ENCODE measurements around the gene PNPLA7. TPM values are rescaled to one million over a fixed set of nuclear protein-coding genes. Genes with fewer than 3 reads are reported as not detected.

PNPLA7 gene
- total RNA-seq, 4 donors from 2014 or later: 4.5 to 10.5 (median 9.4) TPM

DNA sequence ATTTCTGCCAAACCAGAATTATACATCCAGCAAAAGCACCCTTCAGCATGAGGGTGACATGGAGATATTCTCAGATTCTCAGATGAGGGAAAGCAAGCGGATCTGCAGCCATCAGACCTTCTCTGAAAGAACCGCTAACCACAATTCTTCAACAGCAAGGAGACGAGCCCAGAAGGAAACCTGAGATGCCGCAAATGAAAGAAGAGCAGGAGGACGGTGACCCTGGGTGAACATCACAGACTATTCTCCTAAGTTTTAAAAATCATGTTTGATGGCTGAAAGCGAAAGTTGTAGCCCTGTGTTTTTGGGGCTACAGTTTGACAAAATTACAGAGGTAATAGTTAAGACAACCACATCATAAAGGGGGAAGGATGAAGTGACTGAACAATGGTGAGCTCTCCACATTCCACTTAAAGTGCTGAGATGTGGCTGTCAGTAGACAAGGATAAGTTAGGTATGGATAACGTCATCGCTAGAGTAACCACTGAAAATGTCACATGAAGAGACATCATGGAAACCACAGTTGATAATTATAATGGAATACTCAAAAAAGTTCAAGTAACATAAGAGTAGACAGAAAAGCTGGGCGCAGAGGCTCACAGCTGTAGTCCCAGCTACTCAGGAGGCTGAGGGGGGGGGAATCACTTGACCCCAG lies 59.5 kb downstream of the PNPLA7 start:
- intact Hi-C loops (cut with DNase I; ENCODE audit: low total_unique reads): no loop called here
- DNase-seq: no peak
- H3K27ac ChIP-seq: no peak overlapping the region
- no peaks in the 10 kb centered on the region for H3K4me1 ChIP-seq
- ATAC-seq: no peak
- H3K36me3 ChIP-seq: peaks cover 0 to 19% of the 10 kb centered on the region in 2 donors
- H3K27me3 ChIP-seq: no peaks in the 10 kb centered on the region
- in situ Hi-C loops (cut with MboI; ENCODE audit: low sequenced_read_pairs in 4 of 4): no loop called here
- TF ChIP-seq, protein P1, sequence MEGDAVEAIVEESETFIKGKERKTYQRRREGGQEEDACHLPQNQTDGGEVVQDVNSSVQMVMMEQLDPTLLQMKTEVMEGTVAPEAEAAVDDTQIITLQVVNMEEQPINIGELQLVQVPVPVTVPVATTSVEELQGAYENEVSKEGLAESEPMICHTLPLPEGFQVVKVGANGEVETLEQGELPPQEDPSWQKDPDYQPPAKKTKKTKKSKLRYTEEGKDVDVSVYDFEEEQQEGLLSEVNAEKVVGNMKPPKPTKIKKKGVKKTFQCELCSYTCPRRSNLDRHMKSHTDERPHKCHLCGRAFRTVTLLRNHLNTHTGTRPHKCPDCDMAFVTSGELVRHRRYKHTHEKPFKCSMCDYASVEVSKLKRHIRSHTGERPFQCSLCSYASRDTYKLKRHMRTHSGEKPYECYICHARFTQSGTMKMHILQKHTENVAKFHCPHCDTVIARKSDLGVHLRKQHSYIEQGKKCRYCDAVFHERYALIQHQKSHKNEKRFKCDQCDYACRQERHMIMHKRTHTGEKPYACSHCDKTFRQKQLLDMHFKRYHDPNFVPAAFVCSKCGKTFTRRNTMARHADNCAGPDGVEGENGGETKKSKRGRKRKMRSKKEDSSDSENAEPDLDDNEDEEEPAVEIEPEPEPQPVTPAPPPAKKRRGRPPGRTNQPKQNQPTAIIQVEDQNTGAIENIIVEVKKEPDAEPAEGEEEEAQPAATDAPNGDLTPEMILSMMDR (IDR thresholded peaks at IDR 0.05 in 4 of 5, conservative IDR thresholded peaks at IDR 0.05 in 1 of 5): no peak
- no peak for TF ChIP-seq POLR2A (IDR thresholded peaks at IDR 0.05)
- H3K9me3 ChIP-seq: no peaks in the 10 kb centered on the region
- H3K4me3 ChIP-seq: no peak overlapping the region

GRCh38 chr9:137488906-137489305 lies 61.3 kb downstream of the PNPLA7 start:
- Histone ChIP-seq H3K27ac (no peak overlapping the region), H3K27me3 (no peaks in the 10 kb centered on the region), H3K4me1 (no peaks in the 10 kb centered on the region), H3K36me3 (peaks cover 0 to 19% of the 10 kb centered on the region in 2 donors), H3K4me3 (no peak overlapping the region), H3K9me3 (no peaks in the 10 kb centered on the region)
- in situ Hi-C loops (cut with MboI; ENCODE audit: low sequenced_read_pairs in 4 of 4): no loop called here
- TF ChIP-seq, protein P1 (IDR thresholded peaks at IDR 0.05 in 4 of 5, conservative IDR thresholded peaks at IDR 0.05 in 1 of 5): no peak
- TF ChIP-seq POLR2A (IDR thresholded peaks at IDR 0.05): no peak
- ATAC-seq (no peak), DNase-seq (no peak)
- intact Hi-C loops (cut with DNase I; ENCODE audit: low total_unique reads): no loop called here

GRCh38 chr9:137488327-137488653 lies 61.9 kb downstream of the PNPLA7 start:
- TF ChIP-seq, protein P1 (IDR thresholded peaks at IDR 0.05 in 4 of 5, conservative IDR thresholded peaks at IDR 0.05 in 1 of 5): no peak
- TF ChIP-seq POLR2A (IDR thresholded peaks at IDR 0.05): no peak
- ATAC-seq: no peak
- in situ Hi-C loops (cut with MboI; ENCODE audit: low sequenced_read_pairs in 4 of 4): no loop called here
- H3K4me1 ChIP-seq: no peaks in the 10 kb centered on the region
- peaks cover 0 to 19% of the 10 kb centered on the region in 2 donors for H3K36me3 ChIP-seq
- intact Hi-C loops (cut with DNase I; ENCODE audit: low total_unique reads): no loop called here
- DNase-seq: no peak
- no peaks in the 10 kb centered on the region for H3K27me3 ChIP-seq
- H3K27ac ChIP-seq: no peak overlapping the region
- H3K4me3 ChIP-seq: no peak overlapping the region
- no peaks in the 10 kb centered on the region for H3K9me3 ChIP-seq

DNA sequence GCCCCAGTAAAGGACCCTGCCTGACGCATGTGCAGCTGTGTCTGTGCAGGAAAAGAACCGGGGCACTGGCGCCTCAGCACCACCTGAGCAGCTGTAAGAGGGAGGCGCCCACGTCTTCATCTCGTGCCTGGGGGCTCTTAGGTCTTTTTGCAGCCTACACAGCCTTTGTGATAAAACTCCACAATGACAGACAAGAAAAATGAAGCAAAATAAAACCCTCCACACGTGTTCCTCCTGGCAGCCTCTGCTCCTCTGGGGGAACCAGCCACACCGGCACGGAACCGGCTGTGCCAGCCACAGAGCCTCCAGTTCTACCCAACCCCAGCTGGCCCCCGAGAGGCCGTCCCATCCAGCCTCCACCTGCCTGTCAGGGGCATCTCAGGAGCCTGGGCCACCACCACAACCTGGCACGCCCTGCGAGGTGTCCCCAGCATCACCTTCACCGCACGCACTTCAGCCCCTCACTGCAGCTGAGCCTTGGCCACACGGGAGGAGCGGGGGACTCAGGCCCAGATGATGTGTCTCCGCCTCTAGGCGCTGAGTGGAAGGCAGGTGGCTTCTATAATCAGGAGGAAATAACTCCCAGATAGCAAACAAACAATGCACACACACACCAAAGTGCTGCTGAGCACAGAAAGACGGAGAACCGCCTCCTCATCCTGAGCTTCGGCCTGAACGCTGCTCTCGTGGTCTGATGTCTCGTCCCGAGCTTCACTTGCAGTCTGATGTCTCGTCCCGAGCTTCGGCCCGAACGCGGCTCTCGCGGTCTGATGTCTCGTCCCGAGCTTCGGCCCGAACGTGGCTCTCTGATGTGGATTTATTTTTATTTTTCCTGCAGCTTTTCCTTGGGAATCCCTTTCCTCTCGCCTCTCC lies 62.5 kb downstream of the PNPLA7 start:
- intact Hi-C loops (cut with DNase I; ENCODE audit: low total_unique reads): no loop called here
- Histone ChIP-seq H3K9me3 (no peaks in the 10 kb centered on the region), H3K4me1 (no peaks in the 10 kb centered on the region), H3K27ac (no peak overlapping the region), H3K27me3 (no peaks in the 10 kb centered on the region), H3K36me3 (peaks cover 0 to 19% of the 10 kb centered on the region in 2 donors), H3K4me3 (no peak overlapping the region)
- ATAC-seq: no peak
- no peak for DNase-seq
- in situ Hi-C loops (cut with MboI; ENCODE audit: low sequenced_read_pairs in 4 of 4): no loop called here
- no peak for TF ChIP-seq POLR2A (IDR thresholded peaks at IDR 0.05)
- TF ChIP-seq, protein P1 (IDR thresholded peaks at IDR 0.05 in 4 of 5, conservative IDR thresholded peaks at IDR 0.05 in 1 of 5): no peak

Measured in gastrocnemius medialis (tissue), 4 donors.